Thyroid gland (tissue), 4 donors: ENCODE data around the gene COL26A1. TPM values are rescaled to one million over a fixed set of nuclear protein-coding genes. Genes with fewer than 3 reads are reported as not detected.

ENCODE experiments used
- DNase-seq, 2 donors: peaks; one replicate each; pipeline ENCODE4 v3.0.0-alpha.2; 2019
- H3K27ac ChIP-seq, 3 donors: fragments of 200-600 bp; sonication (generic); 1 replicate in 2 of 3; 2 replicates in 1 of 3; pipeline ENCODE4 v1.5.1; 2016 to 2019; ENCODE audit warnings: mild to moderate bottlenecking in 1 of 3, moderate library complexity in 1 of 3
- H3K27me3 ChIP-seq: fragments of 200-600 bp; sonication (generic); one replicate; pipeline ENCODE4 v1.5.1; 2019
- H3K36me3 ChIP-seq, 2 donors: fragments of 200-600 bp; sonication (generic); one replicate each; pipeline ENCODE4 v1.5.1; 2016 to 2019
- H3K4me1 ChIP-seq, 2 donors: fragments of 200-600 bp; sonication (generic); one replicate each; pipeline ENCODE4 v1.5.1; 2017 to 2019
- H3K4me3 ChIP-seq, 3 donors: fragments of 200-600 bp; sonication (generic); replicated peaks in 1 of 3; 1 replicate in 2 of 3; 2 replicates in 1 of 3; pipeline ENCODE4 v1.5.1; 2016; ENCODE audit warnings: mild to moderate bottlenecking in 1 of 3
- H3K9me3 ChIP-seq: fragments of 200-600 bp; sonication (generic); one replicate; pipeline ENCODE4 v1.5.1; 2017
- CTCF ChIP-seq, 6 experiments: fragments of 200-600 bp in 3 of 6; fragments of 450-650 bp in 3 of 6; sonication (generic) in 3 of 6; IDR thresholded peaks; one replicate each; pipeline ENCODE4 v1.5.1; 2016 to 2019; ENCODE audit warnings: antibody characterized with exemption in 6 of 6, mild to moderate bottlenecking in 2 of 6, inconsistent platforms in 1 of 6, moderate library complexity in 1 of 6
- POLR2A ChIP-seq, 2 donors: fragments of 450-650 bp; IDR thresholded peaks; one replicate each; pipeline ENCODE4 v1.6.1; 2017; ENCODE audit warnings: antibody characterized with exemption in 2 of 2, mild to moderate bottlenecking in 2 of 2, moderate library complexity in 1 of 2
- WGBS, 2 donors: methylation state at CpG; one replicate each; pipeline ENCODE4 v1.1.5; 2017; 5-methylcytosine and 5-hydroxymethylcytosine counted together
- intact Hi-C: fragments of 100-400 bp; cut with DNase I; formaldehyde crosslinking; loops from one replicate; pipeline ENCODE4 v1.15.1; 2023
- total RNA-seq, 4 donors: library from RNA; depleted of rRNA; stranded (reverse); fragments of >200 nt; gene quantifications; one replicate each; pipeline ENCODE4 v1.2.3, GENCODE V29; 2016

COL26A1 gene
- total RNA-seq, 4 donors from 2014 or later: not detected

- Histone ChIP-seq H3K27me3 (no peaks in the 10 kb centered on the region), H3K4me3 (no peak overlapping the region), H3K4me1 (no peaks in the 10 kb centered on the region), H3K27ac (no peak overlapping the region), H3K36me3 (no peaks in the 10 kb centered on the region), H3K9me3 (no peaks in the 10 kb centered on the region)
- intact Hi-C loops: no loop called here
- no peak for DNase-seq
- WGBS, 2 donors: 88 to 90% methylated on average over 12 to 15 of the region's 15 CpGs
- TF ChIP-seq POLR2A (IDR thresholded peaks at IDR 0.05) (no peak), CTCF (IDR thresholded peaks at IDR 0.05) (no peak)
Measured at GRCh38 chr7:101589976-101590662, 227.4 kb downstream of the COL26A1 start.

- Histone ChIP-seq H3K9me3 (no peaks in the 10 kb centered on the region), H3K4me3 (no peak overlapping the region), H3K36me3 (no peaks in the 10 kb centered on the region), H3K4me1 (no peaks in the 10 kb centered on the region), H3K27ac (no peak overlapping the region), H3K27me3 (no peaks in the 10 kb centered on the region)
- intact Hi-C loops: no loop called here
- WGBS, 2 donors: 90 to 95% methylated on average over 17 of the region's 18 CpGs
- DNase-seq: no peak
- TF ChIP-seq POLR2A (IDR thresholded peaks at IDR 0.05) (no peak), CTCF (IDR thresholded peaks at IDR 0.05) (no peak)
Measured at GRCh38 chr7:101590663-101591435, 228.2 kb downstream of the COL26A1 start.

GRCh38 chr7:101591504-101591903 lies 228.8 kb downstream of the COL26A1 start:
- H3K4me1 ChIP-seq: no peaks in the 10 kb centered on the region
- no peaks in the 10 kb centered on the region for H3K9me3 ChIP-seq
- WGBS, 2 donors: 94 to 100% methylated on average over 2 of the region's 2 CpGs
- DNase-seq: no peak
- H3K36me3 ChIP-seq: no peaks in the 10 kb centered on the region
- no peak overlapping the region for H3K27ac ChIP-seq
- no peaks in the 10 kb centered on the region for H3K27me3 ChIP-seq
- TF ChIP-seq POLR2A (IDR thresholded peaks at IDR 0.05): no peak
- no peak for TF ChIP-seq CTCF (IDR thresholded peaks at IDR 0.05)
- H3K4me3 ChIP-seq: no peak overlapping the region
- intact Hi-C loops: no loop called here

- Histone ChIP-seq H3K4me3 (no peak overlapping the region), H3K4me1 (peaks cover 9 to 10% of the 10 kb centered on the region in 2 donors), H3K27me3 (no peaks in the 10 kb centered on the region), H3K36me3 (no peaks in the 10 kb centered on the region), H3K9me3 (no peaks in the 10 kb centered on the region), H3K27ac (no peak overlapping the region)
- intact Hi-C loops: no loop called here
- whole genome bisulfite sequencing, 2 donors: 93 to 98% methylated on average over 5 to 6 of the region's 6 CpGs
- TF ChIP-seq POLR2A (IDR thresholded peaks at IDR 0.05) (no peak), CTCF (IDR thresholded peaks at IDR 0.05) (no peak)
- no peak for DNase-seq
Measured at GRCh38 chr7:101593556-101593955, 230.9 kb downstream of the COL26A1 start.

GRCh38 chr7:101594790-101595189 lies 232.1 kb downstream of the COL26A1 start:
- Histone ChIP-seq H3K4me1 (peaks cover 13 to 17% of the 10 kb centered on the region in 2 donors), H3K9me3 (no peaks in the 10 kb centered on the region), H3K36me3 (no peaks in the 10 kb centered on the region), H3K4me3 (no peak overlapping the region), H3K27ac (no peak overlapping the region), H3K27me3 (no peaks in the 10 kb centered on the region)
- no peak for DNase-seq
- 91 to 95% methylated on average over 3 of the region's 3 CpGs for WGBS, 2 donors
- intact Hi-C loops: no loop called here
- TF ChIP-seq POLR2A (IDR thresholded peaks at IDR 0.05) (no peak), CTCF (IDR thresholded peaks at IDR 0.05) (no peak)
